GM18498 (cell line): ENCODE results near the gene TMEM117.
A peak's percentile ranks its signal among the peaks of the same experiment; 100 is the strongest.

ENCODE experiments used
- ATAC-seq: cut with Tn5 transposase; IDR thresholded peaks from one replicate; pipeline ENCODE4 v1.9.1; 2021; ENCODE audit warnings: mild to moderate bottlenecking, moderate library complexity; ENCODE audit not compliant: unreplicated experiment

TMEM117 gene

DNA sequence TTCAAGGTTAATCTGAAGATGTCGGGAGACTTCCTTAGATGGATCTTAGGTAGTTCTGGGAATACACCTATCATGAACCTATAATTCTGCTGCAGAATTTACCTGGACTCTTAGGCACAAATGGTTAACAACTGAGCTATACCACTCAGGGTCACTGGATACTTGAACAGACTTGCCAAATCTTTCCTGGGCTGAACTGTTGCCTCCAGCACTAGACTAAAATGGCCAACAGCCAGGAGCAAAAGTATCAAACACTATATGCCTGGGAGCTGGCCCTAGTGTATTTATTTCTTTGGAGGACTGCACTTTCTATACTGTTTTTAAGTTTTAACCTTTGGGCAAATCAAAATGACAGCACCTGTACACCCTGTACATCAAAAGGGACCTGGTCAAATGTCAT lies 252.8 kb downstream of the TMEM117 start:
- ATAC-seq = no peak

- ATAC-seq = no peak
Observed at GRCh38 chr12:44091948-44092606, 256.2 kb downstream of the TMEM117 start.

- no peak for ATAC-seq
Observed at GRCh38 chr12:44098786-44099185, 262.9 kb downstream of the TMEM117 start.

DNA sequence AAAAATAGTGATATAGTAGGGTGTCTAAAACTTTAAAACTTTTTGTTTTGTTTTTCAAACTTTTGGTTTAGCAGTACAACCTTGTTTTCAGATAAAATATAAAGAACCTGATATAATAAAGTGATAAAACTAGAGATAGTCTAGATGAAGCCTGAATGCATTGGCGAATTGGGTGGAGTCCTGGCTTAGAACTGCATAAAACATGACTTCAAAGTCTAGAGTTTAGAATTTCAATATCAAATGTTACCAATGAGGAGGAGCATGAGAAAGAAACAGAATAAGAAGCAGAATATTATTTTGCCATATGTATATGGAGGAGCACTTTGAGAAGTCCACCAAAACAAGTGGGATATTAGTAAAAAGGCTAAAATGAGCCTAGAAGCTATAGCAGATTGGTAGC lies 263.6 kb downstream of the TMEM117 start:
- no peak for ATAC-seq

DNA sequence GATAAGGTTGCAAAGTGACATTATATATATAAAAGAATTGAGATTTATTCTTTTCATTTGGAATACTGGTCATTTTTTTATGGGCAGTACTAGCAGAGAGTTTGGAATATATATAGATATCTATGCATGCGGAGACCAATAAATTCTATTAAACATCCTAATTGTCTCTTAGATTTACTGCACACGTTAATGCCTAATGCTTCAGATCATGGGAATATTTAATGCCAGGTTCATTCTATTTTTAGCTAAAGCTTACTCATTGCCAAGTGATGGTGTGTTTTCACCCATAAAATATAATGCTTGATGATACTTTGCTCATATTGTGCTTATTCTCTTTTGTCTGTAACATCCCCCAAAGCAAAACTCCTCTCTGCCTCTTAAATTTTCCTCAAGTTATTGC lies 264.4 kb downstream of the TMEM117 start:
- no peak for ATAC-seq

DNA sequence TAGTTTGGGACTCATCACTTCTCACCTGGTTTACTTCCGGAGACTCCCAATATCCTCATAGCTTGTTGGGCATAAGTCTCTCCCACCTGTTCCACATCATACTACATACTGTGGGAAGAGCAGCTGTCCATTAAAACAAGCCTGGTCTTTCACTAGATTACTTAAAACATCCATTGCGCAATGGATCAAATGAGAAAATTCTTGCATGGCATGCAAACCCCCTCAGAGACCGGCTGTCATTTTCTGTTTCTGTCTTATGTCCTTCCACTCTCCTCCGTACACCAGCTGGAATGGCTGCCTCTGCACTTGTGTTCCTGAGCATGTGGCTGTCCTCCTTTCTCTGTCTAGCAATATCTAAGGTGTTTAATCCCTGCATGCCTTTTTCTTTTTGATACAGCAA lies 265.6 kb downstream of the TMEM117 start:
- ATAC-seq = no peak

DNA sequence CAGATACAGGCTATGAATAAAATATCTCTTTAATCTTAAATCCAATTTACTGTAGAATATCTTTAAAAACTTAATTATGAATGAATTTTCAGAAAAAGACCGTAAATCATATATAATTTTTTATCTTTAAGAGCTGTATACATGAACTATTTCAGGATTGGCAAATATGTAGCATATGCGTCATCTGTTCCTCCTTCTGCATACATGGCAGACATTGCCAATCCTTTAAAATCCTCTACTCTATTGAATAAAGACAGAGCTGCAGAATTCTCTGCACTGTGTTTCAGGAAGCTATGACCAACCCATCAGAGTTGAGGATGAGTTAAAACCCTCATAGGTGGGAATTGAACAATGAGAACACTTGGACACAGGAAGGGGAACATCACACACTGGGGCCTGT lies 279.0 kb downstream of the TMEM117 start:
- ATAC-seq = no peak

GRCh38 chr12:44117337-44117736 lies 281.5 kb downstream of the TMEM117 start:
- ATAC-seq = no peak

DNA sequence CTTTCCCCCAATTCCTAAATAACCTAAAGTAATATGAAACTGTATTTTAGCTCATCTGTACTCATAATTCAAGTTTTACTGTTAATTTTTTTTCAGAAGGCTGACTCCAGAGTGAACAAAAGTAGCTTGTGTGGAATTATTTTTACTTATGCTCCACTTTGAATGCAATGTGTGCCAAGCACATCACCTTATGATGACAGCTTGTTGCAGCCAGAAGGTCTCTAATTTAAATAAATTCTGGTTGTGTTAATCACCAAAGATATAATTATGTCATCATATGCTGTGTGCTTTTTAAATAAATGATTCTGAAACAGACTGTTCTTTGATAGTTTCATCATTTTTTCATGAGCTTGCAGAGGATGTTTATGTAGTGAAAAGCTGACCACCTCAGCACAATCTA lies 283.1 kb downstream of the TMEM117 start:
- no peak for ATAC-seq

DNA sequence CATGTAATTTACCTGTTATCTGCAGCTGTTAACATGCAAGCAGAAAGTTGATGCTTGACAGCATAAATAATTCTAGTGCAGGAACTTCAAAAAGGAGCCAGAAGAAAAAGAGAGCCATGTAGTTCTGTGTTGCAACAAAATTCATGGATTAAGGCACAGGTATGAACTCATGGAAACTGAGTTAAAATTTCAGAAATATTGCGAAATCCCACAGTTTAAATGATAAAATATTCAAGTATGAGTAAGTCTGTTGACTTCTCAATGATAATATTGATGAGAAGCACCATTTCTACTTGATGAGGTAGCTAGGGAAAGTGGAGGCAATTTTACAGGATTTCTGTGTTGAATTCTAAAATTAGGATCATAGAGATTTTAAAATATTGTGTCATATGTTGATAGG lies 290.9 kb downstream of the TMEM117 start:
- no peak for ATAC-seq

GRCh38 chr12:44127966-44128710 lies 292.3 kb downstream of the TMEM117 start:
- ATAC-seq = no peak

GRCh38 chr12:44143175-44143574 lies 307.3 kb downstream of the TMEM117 start:
- no peak for ATAC-seq

- ATAC-seq = no peak
Observed at GRCh38 chr12:44148936-44149335, 313.1 kb downstream of the TMEM117 start.

DNA sequence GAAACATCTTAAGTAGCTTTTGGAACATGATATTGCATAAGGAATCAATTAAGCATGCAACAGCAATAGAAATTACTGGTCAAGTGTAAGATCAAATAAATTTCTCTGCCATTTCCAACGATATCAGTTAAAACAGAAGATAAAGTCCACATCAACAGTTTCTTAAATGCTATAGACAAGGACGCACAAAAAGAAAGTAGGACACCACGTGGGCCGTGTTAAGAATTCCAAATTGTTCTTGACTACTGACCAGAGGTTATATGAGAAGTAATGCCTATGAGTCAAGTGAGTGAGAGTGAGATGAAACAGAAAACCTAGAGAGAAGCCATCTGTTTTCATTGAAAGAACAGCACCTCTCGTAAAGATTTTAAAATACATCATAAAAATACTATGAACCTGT lies 318.2 kb downstream of the TMEM117 start:
- ATAC-seq = no peak

- no peak for ATAC-seq
Observed at GRCh38 chr12:44155358-44155757, 319.5 kb downstream of the TMEM117 start.

GRCh38 chr12:44157359-44157758 lies 321.5 kb downstream of the TMEM117 start:
- peak; percentile 92 for ATAC-seq

DNA sequence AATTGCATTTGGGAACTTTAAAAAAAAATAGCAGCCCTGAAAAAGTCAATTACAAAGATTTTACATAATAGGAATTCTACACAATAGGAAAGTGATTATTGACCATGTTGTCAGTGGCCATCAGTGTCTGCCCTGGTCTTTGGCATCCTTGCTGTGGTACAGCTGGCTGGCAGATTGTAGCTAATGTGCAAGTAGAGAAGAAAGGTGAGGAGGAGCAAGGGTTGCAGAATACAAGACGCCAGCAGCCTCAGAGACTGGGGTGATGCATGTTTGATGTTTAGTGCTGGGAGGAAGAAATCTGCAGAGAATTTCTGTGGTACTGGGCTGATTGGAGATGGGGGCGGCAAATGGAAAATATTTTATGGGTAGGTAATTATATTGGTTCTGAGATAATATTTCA lies 322.9 kb downstream of the TMEM117 start:
- no peak for ATAC-seq

- ATAC-seq = no peak
Observed at GRCh38 chr12:44159216-44159615, 323.3 kb downstream of the TMEM117 start.

- no peak for ATAC-seq
Observed at GRCh38 chr12:44159862-44160261, 324.0 kb downstream of the TMEM117 start.

DNA sequence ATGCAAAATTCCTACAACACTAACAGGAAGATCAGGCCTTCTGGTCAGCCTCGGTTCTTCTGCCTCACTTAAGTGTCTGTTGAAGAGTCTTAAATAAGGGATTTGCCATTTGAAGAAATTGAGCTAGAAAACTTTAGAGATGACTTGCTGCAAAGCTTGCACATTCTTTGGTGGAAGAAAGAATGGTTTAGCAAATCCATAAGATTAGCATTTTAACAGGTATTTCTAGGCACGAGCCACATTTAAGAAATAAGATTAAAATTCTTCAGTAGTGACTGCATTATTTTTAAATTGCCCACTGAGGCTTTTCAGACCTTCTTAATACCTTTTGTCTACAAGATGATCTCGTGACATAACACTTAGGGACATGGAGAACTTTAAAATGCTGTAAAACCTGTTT lies 327.1 kb downstream of the TMEM117 start:
- no peak for ATAC-seq

GRCh38 chr12:44174053-44174452 lies 338.2 kb downstream of the TMEM117 start:
- ATAC-seq = no peak

DNA sequence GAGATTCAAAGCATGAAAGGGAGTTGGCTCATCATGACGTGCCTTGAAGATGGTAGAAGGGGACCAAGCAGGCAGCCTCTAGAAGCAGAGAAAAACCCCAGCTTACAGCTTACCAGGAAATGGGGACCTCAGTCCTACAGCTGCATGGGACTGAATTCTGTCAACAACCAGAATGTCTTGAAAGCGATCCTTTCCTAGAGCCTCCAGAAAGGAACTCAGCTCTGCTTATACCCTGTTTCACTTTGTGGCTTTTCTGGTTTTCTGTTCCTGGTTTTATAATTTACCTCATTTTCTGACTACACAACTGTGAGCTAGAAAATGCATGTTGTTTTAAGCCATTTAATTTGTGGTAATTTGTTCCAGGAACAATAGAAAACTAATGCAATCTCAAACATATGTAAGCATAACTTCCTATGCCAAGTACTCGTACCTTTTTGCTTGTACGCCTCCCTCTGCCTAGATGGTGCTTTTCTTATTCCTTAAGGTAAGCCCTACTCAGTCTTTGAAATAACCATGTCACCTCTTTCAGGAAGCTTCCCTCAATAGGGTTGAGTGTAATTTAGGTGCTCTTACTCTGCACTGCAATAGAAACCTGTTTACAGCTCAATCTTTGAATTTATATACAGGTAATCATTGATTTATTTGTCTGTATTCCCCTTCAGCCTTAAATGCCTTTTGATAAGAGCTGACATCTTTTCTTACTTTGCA lies 348.8 kb downstream of the TMEM117 start:
- peak; percentile 96 for ATAC-seq
